ENCODE data around the gene RPP25.

RPP25 gene

GRCh38 chr15:74978503-74978902, 21.9 kb upstream of the RPP25 start:
- H3K36me3 Mint-ChIP-seq, result no peaks in the 10 kb centered on the region
- peaks cover 11% of the 10 kb centered on the region for H3K4me1 Mint-ChIP-seq (ENCODE audit: low read depth)
- no peak overlapping the region for H3K4me3 Mint-ChIP-seq
- peaks cover 3% of the 10 kb centered on the region for H3K27me3 Mint-ChIP-seq
- H3K9me3 Mint-ChIP-seq (ENCODE audit: low read depth), result no peaks in the 10 kb centered on the region
- H3K27ac Mint-ChIP-seq, result no peak overlapping the region

- peaks cover 3% of the 10 kb centered on the region for H3K27me3 Mint-ChIP-seq
- no peaks in the 10 kb centered on the region for H3K9me3 Mint-ChIP-seq (ENCODE audit: low read depth)
- peak overlapping the region; percentile 13 for H3K27ac Mint-ChIP-seq
- H3K4me1 Mint-ChIP-seq (ENCODE audit: low read depth), result peaks cover 11% of the 10 kb centered on the region
- H3K4me3 Mint-ChIP-seq, result no peak overlapping the region
- H3K36me3 Mint-ChIP-seq, result no peaks in the 10 kb centered on the region
Measured at GRCh38 chr15:74978077-74978476, 21.5 kb upstream of the RPP25 start.

GRCh38 chr15:74977599-74977998, 21.0 kb upstream of the RPP25 start:
- H3K9me3 Mint-ChIP-seq (ENCODE audit: low read depth), result no peaks in the 10 kb centered on the region
- peaks cover 7% of the 10 kb centered on the region for H3K27me3 Mint-ChIP-seq
- no peaks in the 10 kb centered on the region for H3K36me3 Mint-ChIP-seq
- H3K4me3 Mint-ChIP-seq, result no peak overlapping the region
- H3K27ac Mint-ChIP-seq, result peak overlapping the region; percentile 13
- peaks cover 11% of the 10 kb centered on the region for H3K4me1 Mint-ChIP-seq (ENCODE audit: low read depth)

- Mint-ChIP-seq H3K36me3 (no peaks in the 10 kb centered on the region), H3K9me3 (ENCODE audit: low read depth) (no peaks in the 10 kb centered on the region), H3K27ac (no peak overlapping the region), H3K4me3 (no peak overlapping the region), H3K27me3 (peaks cover 7% of the 10 kb centered on the region), H3K4me1 (ENCODE audit: low read depth) (peaks cover 11% of the 10 kb centered on the region)
Measured at GRCh38 chr15:74976159-74976558, 19.6 kb upstream of the RPP25 start.

GRCh38 chr15:74967670-74968069, 11.1 kb upstream of the RPP25 start:
- Mint-ChIP-seq H3K36me3 (no peaks in the 10 kb centered on the region), H3K9me3 (ENCODE audit: low read depth) (no peaks in the 10 kb centered on the region), H3K27me3 (peaks cover under 1% of the 10 kb centered on the region), H3K4me1 (ENCODE audit: low read depth) (no peaks in the 10 kb centered on the region), H3K4me3 (no peak overlapping the region), H3K27ac (no peak overlapping the region)

GRCh38 chr15:74964794-74965193, 8.2 kb upstream of the RPP25 start:
- Mint-ChIP-seq H3K27ac (no peak overlapping the region), H3K4me1 (ENCODE audit: low read depth) (peaks cover 9% of the 10 kb centered on the region), H3K9me3 (ENCODE audit: low read depth) (no peaks in the 10 kb centered on the region), H3K27me3 (peaks cover 5% of the 10 kb centered on the region), H3K4me3 (no peak overlapping the region), H3K36me3 (no peaks in the 10 kb centered on the region)

- H3K27me3 Mint-ChIP-seq, result peaks cover 5% of the 10 kb centered on the region
- no peak overlapping the region for H3K4me3 Mint-ChIP-seq
- H3K36me3 Mint-ChIP-seq, result no peaks in the 10 kb centered on the region
- peaks cover 19% of the 10 kb centered on the region for H3K4me1 Mint-ChIP-seq (ENCODE audit: low read depth)
- no peak overlapping the region for H3K27ac Mint-ChIP-seq
- no peaks in the 10 kb centered on the region for H3K9me3 Mint-ChIP-seq (ENCODE audit: low read depth)
Measured at GRCh38 chr15:74963213-74963612, 6.6 kb upstream of the RPP25 start.

- Mint-ChIP-seq H3K9me3 (ENCODE audit: low read depth) (no peaks in the 10 kb centered on the region), H3K36me3 (no peaks in the 10 kb centered on the region), H3K4me3 (no peak overlapping the region), H3K27me3 (peaks cover 7% of the 10 kb centered on the region), H3K4me1 (ENCODE audit: low read depth) (peaks cover 23% of the 10 kb centered on the region), H3K27ac (no peak overlapping the region)
Measured at GRCh38 chr15:74962671-74963070, 6.1 kb upstream of the RPP25 start.

- Mint-ChIP-seq H3K4me1 (ENCODE audit: low read depth) (peaks cover 23% of the 10 kb centered on the region), H3K4me3 (no peak overlapping the region), H3K27me3 (peaks cover 7% of the 10 kb centered on the region), H3K36me3 (no peaks in the 10 kb centered on the region), H3K27ac (no peak overlapping the region), H3K9me3 (ENCODE audit: low read depth) (no peaks in the 10 kb centered on the region)
Measured at GRCh38 chr15:74962219-74962618, 5.6 kb upstream of the RPP25 start.

- peak overlapping the region; percentile 71 for H3K27ac Mint-ChIP-seq
- H3K9me3 Mint-ChIP-seq (ENCODE audit: low read depth), result no peaks in the 10 kb centered on the region
- peaks cover 7% of the 10 kb centered on the region for H3K27me3 Mint-ChIP-seq
- H3K4me3 Mint-ChIP-seq, result no peak overlapping the region
- no peaks in the 10 kb centered on the region for H3K36me3 Mint-ChIP-seq
- peaks cover 23% of the 10 kb centered on the region for H3K4me1 Mint-ChIP-seq (ENCODE audit: low read depth)
Measured at GRCh38 chr15:74961616-74962015, 5.0 kb upstream of the RPP25 start.

- no peaks in the 10 kb centered on the region for H3K9me3 Mint-ChIP-seq (ENCODE audit: low read depth)
- H3K4me1 Mint-ChIP-seq (ENCODE audit: low read depth), result peaks cover 23% of the 10 kb centered on the region
- H3K27me3 Mint-ChIP-seq, result peaks cover 7% of the 10 kb centered on the region
- H3K4me3 Mint-ChIP-seq, result no peak overlapping the region
- peak overlapping the region; percentile 71 for H3K27ac Mint-ChIP-seq
- H3K36me3 Mint-ChIP-seq, result no peaks in the 10 kb centered on the region
Measured at GRCh38 chr15:74960995-74961588, 4.5 kb upstream of the RPP25 start.

GRCh38 chr15:74960286-74960685, 3.7 kb upstream of the RPP25 start:
- Mint-ChIP-seq H3K27me3 (peaks cover 7% of the 10 kb centered on the region), H3K27ac (no peak overlapping the region), H3K9me3 (ENCODE audit: low read depth) (no peaks in the 10 kb centered on the region), H3K4me1 (ENCODE audit: low read depth) (peaks cover 26% of the 10 kb centered on the region), H3K4me3 (no peak overlapping the region), H3K36me3 (no peaks in the 10 kb centered on the region)

GRCh38 chr15:74959586-74959939, 3.0 kb upstream of the RPP25 start:
- Mint-ChIP-seq H3K4me1 (ENCODE audit: low read depth) (peaks cover 28% of the 10 kb centered on the region), H3K27ac (no peak overlapping the region), H3K36me3 (no peaks in the 10 kb centered on the region), H3K27me3 (peaks cover 7% of the 10 kb centered on the region), H3K9me3 (ENCODE audit: low read depth) (no peaks in the 10 kb centered on the region), H3K4me3 (no peak overlapping the region)

- Mint-ChIP-seq H3K27ac (no peak overlapping the region), H3K4me1 (ENCODE audit: low read depth) (peaks cover 29% of the 10 kb centered on the region), H3K36me3 (no peaks in the 10 kb centered on the region), H3K4me3 (peak overlapping the region; percentile 14), H3K27me3 (peaks cover 7% of the 10 kb centered on the region), H3K9me3 (ENCODE audit: low read depth) (no peaks in the 10 kb centered on the region)
Measured at GRCh38 chr15:74958908-74959585, 2.5 kb upstream of the RPP25 start.

GRCh38 chr15:74958320-74958907, 1.8 kb upstream of the RPP25 start:
- no peak overlapping the region for H3K27ac Mint-ChIP-seq
- H3K27me3 Mint-ChIP-seq, result peaks cover 7% of the 10 kb centered on the region
- H3K9me3 Mint-ChIP-seq (ENCODE audit: low read depth), result no peaks in the 10 kb centered on the region
- peak overlapping the region; percentile 74 for H3K4me3 Mint-ChIP-seq
- peaks cover 31% of the 10 kb centered on the region for H3K4me1 Mint-ChIP-seq (ENCODE audit: low read depth)
- H3K36me3 Mint-ChIP-seq, result no peaks in the 10 kb centered on the region

Measured in activated naive CD8-positive, alpha-beta T cell (primary cell).